OCI-LY1 (cell line): ENCODE measurements around the gene GLRA2.

Source experiments
- EZH2 ChIP-seq: fragments of 200-600 bp; sonication (generic), shearing (Covaris generic); IDR thresholded peaks from 2 replicates; pipeline ENCODE4 v1.8.0; 2017; ENCODE audit warnings: borderline replicate concordance, mixed run types, mild to moderate bottlenecking, antibody characterized with exemption, low read length, moderate library complexity, mixed read lengths
- TF ChIP-seq, protein P1 (sequence below): fragments of 200-600 bp; sonication (generic), shearing (Covaris generic); IDR thresholded peaks from 2 replicates; pipeline ENCODE4 v1.5.1; 2017; ENCODE audit warnings: mild to moderate bottlenecking, antibody characterized with exemption, low read length, moderate library complexity, mixed read lengths

DNA sequence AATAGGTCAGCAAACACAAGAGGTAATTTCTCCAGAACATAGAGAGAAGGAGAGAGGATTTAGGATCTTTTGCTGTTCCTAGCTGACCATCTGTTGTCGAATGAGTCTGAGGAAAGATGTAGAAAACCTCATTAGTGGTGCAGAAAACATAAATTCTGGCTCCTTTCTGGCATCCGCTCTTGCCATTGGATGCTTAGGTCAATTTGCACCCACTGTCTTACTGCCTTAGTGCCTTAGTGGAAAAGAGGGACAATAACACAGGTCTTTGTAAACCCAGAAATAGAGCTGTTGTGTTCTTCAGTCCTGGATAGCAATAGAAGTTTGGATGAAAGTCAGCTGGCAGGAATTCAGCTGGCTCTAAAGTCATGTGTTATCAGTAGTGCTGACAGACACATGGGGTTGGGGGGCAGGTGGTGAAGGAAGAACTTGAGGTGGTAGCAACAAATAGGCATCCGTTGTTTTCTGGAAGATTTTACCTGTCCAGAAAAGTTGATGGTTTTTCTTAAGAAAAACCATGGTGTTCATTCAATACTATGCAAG, 78.2 kb downstream of the GLRA2 start:
- TF ChIP-seq, protein P1, sequence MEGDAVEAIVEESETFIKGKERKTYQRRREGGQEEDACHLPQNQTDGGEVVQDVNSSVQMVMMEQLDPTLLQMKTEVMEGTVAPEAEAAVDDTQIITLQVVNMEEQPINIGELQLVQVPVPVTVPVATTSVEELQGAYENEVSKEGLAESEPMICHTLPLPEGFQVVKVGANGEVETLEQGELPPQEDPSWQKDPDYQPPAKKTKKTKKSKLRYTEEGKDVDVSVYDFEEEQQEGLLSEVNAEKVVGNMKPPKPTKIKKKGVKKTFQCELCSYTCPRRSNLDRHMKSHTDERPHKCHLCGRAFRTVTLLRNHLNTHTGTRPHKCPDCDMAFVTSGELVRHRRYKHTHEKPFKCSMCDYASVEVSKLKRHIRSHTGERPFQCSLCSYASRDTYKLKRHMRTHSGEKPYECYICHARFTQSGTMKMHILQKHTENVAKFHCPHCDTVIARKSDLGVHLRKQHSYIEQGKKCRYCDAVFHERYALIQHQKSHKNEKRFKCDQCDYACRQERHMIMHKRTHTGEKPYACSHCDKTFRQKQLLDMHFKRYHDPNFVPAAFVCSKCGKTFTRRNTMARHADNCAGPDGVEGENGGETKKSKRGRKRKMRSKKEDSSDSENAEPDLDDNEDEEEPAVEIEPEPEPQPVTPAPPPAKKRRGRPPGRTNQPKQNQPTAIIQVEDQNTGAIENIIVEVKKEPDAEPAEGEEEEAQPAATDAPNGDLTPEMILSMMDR: no peak
- TF ChIP-seq EZH2: no peak
